GM18861 (cell line): ENCODE results near the gene SLC25A21.

Experiments used
- ATAC-seq: cut with Tn5 transposase; IDR thresholded peaks from one replicate; pipeline ENCODE4 v1.9.1; 2021; ENCODE audit not compliant: unreplicated experiment

SLC25A21 gene

GRCh38 chr14:37051153-37051552 is 121.3 kb downstream of the SLC25A21 start:
- ATAC-seq, result no peak

GRCh38 chr14:37048666-37049071 is 123.7 kb downstream of the SLC25A21 start:
- ATAC-seq, result no peak

GRCh38 chr14:37047996-37048395 is 124.4 kb downstream of the SLC25A21 start:
- no peak for ATAC-seq

- no peak for ATAC-seq
Measured at GRCh38 chr14:37047226-37047625, 125.2 kb downstream of the SLC25A21 start.

GRCh38 chr14:37046815-37047214 is 125.6 kb downstream of the SLC25A21 start:
- ATAC-seq, result no peak

GRCh38 chr14:37045340-37046061 is 126.9 kb downstream of the SLC25A21 start:
- no peak for ATAC-seq

- ATAC-seq, result no peak
Measured at GRCh38 chr14:37037636-37038387, 134.6 kb downstream of the SLC25A21 start.

GRCh38 chr14:37036669-37037341 is 135.6 kb downstream of the SLC25A21 start:
- no peak for ATAC-seq

- no peak for ATAC-seq
Measured at GRCh38 chr14:37035401-37035800, 137.0 kb downstream of the SLC25A21 start.

GRCh38 chr14:37034410-37035285 is 137.8 kb downstream of the SLC25A21 start:
- ATAC-seq, result no peak

GRCh38 chr14:37032863-37033262 is 139.5 kb downstream of the SLC25A21 start:
- ATAC-seq, result no peak

- no peak for ATAC-seq
Measured at GRCh38 chr14:37027188-37027824, 145.1 kb downstream of the SLC25A21 start.

- ATAC-seq, result no peak
Measured at GRCh38 chr14:37023875-37024565, 148.4 kb downstream of the SLC25A21 start.

GRCh38 chr14:37021390-37021789 is 151.0 kb downstream of the SLC25A21 start:
- no peak for ATAC-seq

- no peak for ATAC-seq
Measured at GRCh38 chr14:37019488-37019887, 152.9 kb downstream of the SLC25A21 start.

- no peak for ATAC-seq
Measured at GRCh38 chr14:37018571-37019240, 153.7 kb downstream of the SLC25A21 start.

GRCh38 chr14:37013078-37013477 is 159.3 kb downstream of the SLC25A21 start:
- ATAC-seq, result no peak

- no peak for ATAC-seq
Measured at GRCh38 chr14:36998686-36999085, 173.7 kb downstream of the SLC25A21 start.

- no peak for ATAC-seq
Measured at GRCh38 chr14:36997843-36998242, 174.6 kb downstream of the SLC25A21 start.
